GM18526 (cell line): ENCODE data around the gene KRT8.

Source experiments
- POLR2A ChIP-seq: IDR thresholded peaks from 3 replicates; pipeline ENCODE4 v1.6.1; 2011; ENCODE audit not compliant: insufficient read length; ENCODE audit errors: extremely low read depth

The KRT8 gene

GRCh38 chr12:52856787-52857186 is 48.1 kb downstream of the KRT8 start:
- TF ChIP-seq POLR2A: no peak

GRCh38 chr12:52851787-52852186 is 53.1 kb downstream of the KRT8 start:
- no peak for TF ChIP-seq POLR2A

- no peak for TF ChIP-seq POLR2A
These were observed 54.2 kb downstream of the KRT8 start for GRCh38 chr12:52850681-52851080.

DNA sequence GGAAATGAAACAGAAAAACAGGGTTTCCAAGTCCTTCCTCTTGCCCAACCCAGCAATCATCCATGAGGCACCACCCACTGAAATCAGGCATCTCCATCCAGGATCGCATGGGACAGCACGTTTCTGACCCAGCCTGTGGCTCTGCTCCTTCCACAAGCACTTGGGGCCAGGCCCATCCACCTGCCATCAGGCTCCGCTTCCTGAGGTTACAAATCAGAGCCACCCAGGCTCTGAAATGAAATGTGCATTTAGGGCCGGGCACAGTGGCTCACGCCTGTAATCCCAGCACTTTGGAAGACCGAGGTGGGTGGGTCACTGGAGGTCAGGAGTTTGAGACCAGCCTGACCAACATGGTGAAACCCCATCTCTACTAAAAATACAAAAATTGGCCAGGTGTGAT is 55.4 kb downstream of the KRT8 start:
- TF ChIP-seq POLR2A: no peak

GRCh38 chr12:52848661-52849255 is 56.1 kb downstream of the KRT8 start, which contains the start of gene KRT78:
Gene KRT78 (minus strand): TSS chr12:52848994. CDS start chr12:52848930, 64 bp downstream.
- TF ChIP-seq POLR2A: no peak

DNA sequence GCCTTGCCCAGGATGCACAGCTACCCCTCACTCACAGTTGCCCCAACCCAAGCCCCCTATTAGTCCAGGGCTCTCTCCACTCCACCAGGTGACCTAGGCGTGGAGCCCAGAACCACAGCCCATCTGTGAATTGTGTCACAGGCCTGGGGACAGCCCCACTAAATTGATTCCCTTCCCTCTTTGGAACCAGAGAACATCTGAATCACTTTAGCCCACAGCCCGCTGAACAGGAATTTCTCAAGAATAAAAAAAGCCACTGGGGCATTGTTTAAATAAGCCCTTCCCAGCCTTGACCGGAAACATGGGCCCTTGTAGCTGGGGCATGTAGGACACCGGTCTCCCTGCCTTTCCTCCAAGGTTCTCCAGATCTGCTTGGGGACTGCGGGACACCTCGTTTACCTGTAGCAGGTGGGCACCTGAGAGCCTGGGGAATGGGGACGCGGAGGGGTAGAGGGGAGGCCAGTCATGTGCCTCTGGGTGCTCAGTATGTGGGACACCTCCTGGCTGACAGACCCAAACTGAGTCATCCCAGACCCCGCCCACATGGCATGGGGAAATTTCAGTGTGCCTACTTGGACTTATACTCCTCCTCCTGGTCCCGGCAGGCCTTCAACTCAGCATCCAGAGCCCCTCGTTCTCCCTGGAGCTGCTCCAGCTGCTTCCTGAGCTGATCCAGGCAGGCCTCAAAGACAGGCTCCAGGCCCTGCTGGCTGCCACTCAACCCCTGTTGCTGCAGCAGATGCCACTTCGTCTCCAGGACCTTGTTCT is 57.4 kb downstream of the KRT8 start:
- TF ChIP-seq POLR2A: no peak
